NCI-H345 treated with DMSO at 0.1 percent for 48 hours (cell line): Measurements from ENCODE around the gene CD4.
"Not testable (repeated sequence)": the region's sequence is repeated elsewhere in the genome, so short reads cannot be mapped to it uniquely, and the experiment has no call there.

ENCODE experiments used
- DNase-seq: peaks from one replicate; lab custom pipeline; 2025; ENCODE audit not compliant: unreplicated experiment; lab: John Stamatoyannopoulos, UW

CD4 gene

DNA sequence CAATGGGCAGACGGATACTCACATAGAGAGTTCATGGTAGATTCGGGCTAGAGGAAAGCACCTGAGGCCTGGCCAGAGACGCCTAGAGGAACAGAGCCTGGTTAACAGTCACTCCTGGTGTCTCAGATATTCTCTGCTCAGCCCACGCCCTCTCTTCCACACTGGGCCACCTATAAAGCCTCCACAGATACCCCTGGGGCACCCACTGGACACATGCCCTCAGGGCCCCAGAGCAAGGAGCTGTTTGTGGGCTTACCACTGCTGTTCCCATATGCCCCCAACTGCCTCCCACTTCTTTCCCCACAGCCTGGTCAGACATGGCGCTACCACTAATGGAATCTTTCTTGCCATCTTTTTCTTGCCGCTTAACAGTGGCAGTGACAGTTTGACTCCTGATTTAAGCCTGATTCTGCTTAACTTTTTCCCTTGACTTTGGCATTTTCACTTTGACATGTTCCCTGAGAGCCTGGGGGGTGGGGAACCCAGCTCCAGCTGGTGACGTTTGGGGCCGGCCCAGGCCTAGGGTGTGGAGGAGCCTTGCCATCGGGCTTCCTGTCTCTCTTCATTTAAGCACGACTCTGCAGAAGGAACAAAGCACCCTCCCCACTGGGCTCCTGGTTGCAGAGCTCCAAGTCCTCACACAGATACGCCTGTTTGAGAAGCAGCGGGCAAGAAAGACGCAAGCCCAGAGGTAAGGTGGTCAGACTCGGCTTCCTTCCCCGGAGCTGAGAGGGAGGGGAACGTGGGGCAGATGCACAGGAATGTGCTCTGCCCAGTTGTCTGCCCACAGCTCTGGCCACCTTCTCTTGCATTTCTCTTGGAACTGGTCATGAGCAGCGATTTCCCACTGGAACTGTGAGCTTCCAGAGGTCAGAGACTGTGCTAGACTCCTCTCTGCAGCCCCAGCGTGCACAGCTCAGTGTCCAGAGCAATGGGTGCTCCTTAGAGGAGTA is at the start of gene CD4:
Gene CD4 (plus strand): TSS at position 557 of the 953 bp plus-strand sequence. CDS start 10,611 bp downstream, outside the sequence.
- DNase-seq = no peak

DNA sequence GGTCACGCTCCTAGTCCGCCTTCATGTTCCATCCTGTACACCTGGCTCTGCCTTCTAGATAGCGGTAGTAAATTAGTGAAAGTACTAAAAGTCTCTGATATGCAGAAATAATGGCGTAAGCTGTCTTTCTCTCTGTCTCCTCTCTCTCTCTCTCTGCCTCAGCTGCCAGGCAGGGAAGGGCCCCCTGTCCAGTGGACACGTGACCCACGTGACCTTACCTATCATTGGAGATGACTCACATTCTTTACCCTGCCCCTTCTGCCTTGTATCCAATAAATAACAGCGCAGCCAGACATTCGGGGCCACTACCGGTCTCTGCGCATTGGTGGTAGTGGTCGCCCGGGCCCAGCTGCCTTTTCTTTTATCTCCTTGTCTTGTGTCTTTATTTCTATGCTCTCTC is 47.2 kb upstream of the CD4 start:
- DNase-seq = not testable (repeated sequence)

DNA sequence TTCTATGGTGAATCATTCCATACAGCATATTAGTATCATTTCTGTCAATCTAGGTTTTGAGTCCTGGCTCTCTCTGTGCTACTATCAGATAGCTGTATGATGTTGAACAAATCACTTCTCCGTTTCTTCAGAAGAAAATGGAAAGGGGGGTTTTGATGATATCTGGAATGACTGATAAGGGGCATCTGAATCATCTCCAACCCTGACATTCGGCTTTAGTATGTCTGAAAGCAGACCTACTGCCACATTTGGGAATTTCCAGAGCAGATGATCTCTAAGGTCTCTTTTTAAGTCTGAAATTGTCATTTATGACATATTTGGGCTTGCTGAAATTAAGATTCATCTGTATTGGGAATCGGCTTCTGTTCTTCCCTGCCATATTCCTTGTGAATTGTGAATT is 46.5 kb upstream of the CD4 start:
- DNase-seq = no peak

DNA sequence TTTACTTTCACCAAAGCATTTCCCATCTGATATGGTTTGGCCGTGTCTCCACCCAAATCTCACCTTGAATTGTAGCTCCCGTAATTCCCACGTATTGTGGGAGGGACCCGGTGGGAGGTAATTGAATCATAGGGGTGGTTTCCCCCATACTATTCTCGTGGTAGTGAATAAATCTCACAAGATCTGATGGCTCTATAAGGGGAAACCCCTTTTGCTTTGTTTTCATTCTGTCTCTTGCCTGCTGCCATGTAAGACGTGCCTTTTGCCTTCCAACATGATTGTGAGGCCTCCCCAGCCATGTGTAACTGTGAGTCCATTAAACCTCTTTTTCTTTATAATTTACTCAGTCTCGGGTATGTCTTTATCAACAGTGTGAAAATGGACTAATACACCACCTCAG is 46.0 kb upstream of the CD4 start:
- DNase-seq = not testable (repeated sequence)

DNA sequence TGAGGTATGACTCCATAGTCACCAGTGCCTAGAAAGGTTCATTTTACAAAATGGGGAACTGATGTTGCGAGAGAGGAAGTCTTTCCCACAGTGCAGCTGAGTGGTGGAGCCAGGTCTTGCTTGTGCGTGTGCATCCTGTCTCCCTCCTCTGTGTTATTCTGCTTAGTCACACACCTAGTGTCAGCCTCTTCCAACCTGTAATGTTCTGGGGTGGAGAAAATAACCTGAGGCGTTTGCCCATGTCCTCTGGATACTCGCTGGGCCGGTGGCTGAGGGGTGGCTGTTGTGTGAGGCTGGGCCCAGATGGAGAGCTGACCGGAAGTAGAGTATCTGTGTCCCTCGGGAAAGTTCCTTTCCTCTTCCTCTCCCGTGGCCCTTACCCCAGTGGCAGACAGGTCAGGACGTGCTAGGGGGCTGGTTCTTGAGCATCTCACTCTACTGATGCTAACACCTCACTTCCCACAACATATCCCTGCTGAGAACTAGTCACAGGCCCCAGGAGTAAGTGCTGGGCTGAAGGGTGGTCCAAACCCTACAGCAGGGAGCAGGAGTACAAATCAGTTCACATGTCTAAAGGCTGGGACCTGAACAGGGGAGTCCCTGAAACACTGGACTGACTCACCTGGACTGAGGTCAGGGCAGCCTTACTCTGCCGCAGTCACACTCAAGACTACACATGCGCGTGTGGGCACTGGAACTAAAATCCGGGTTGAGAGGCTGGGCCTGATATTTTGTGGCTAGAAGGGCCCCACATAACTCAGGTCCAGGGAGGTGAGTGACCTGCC is 43.4 kb upstream of the CD4 start:
- DNase-seq = no peak

DNA sequence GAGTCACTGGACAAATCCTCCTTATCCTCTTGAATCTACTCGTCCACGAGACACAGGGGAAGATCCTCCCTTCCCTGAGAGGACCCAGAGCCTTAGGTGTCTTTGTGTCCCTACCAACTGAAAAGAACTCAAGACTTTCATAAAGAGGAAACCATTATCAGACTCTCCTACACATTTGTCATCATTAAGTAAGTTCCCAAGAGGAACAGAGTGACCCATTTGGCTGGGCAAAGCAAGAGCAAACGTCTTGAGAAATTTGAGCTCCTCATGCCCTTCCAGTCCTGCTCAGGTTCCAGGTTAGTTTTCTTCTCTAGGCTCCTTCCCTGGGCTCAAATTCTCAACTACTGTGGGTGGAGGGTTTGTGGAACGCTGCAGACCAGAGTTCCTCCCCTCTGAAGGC is 42.1 kb upstream of the CD4 start:
- no peak for DNase-seq

DNA sequence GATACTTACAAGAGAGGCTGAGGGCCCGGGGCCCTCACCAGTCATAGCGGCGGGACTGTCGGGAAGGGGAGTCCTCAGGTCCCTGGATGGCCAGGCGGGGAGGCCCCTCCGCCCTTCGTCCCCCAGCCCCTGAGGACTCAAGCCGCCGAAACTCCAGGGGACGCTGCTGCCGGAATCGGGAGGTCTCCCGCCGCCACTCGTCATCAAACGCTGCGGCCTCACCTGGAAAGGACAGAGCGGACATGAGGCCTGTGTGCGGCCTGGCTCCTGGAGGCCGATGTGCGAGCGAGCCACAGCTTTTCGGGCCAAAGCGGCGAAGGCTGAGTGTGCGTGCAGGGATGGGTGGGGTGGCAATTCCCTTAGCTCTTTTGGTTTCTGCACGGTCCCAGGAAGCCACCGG is 40.6 kb upstream of the CD4 start:
- DNase-seq = no peak

DNA sequence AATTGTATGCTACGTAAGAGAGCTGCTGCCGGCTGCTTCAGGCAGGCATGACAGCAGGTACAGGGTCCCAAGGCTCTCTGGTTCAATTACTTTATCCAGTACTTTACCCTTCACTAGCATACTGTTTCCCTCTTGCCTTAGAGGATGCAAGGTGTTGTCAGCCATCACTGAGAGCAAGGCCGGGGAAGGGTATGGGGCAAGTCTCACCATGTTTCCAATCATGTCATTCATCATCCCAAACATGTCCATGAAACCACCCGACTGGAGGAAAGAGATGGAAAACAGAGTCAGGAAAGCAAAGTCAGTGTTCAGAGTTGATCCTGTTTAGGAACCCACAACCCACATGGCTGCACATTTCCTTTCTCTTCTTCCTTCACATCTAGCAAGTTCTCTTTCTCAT is 38.8 kb upstream of the CD4 start:
- no peak for DNase-seq

DNA sequence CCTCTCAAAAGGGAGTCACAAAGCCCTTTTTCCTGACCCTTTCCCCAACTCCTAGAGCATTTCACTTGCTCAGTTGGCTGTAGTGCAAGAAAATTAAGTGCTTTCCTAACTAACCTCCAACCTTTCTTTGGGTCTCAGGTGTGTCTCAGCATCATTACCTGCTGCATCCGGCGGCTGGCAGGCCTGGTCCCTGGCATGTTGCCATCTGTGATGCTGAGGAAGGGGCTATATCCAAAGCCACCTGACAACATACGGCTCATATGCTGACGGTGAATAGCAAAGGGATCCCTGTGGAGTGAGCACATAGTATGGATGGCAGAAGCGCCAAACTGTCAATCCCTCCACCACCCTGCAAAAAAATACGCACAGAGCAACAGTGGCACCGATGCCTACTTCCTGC is 37.6 kb upstream of the CD4 start:
- no peak for DNase-seq

DNA sequence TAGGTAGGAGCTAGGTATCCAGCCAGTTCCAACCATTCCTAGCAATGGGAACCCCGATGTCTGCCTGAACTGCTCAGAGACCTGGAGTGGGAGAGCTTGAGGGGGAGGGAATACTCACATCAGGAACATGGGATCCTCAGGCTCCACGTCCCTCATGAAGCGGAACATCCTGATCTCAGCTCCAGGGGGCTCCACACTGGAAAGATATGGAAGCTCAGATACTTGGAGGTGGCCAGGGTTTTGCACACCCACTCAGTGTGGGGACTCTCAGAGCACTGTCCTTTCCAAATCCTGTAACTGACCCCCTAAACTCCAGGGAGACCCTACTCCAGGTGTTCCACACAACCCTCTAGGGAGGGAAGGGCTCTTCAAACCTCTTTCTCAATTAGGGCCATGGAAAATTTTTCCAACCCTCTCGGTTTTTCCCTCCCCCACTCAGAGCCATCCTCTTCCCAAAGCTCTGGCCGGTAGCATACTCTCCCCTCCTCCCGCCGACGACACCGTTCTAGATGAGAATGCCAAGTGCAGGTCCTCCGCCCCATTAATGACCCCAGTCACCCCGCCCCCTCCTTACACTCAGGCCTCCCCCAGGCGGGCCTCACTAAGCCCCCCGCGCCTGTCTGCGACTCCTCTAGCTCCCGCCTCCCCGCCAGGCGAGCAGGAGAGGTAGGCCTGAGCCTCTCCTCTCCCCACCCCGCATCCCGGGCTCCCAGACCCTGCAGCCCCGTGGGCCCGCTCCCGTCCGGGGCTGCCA is 37.0 kb upstream of the CD4 start:
- DNase-seq = no peak

DNA sequence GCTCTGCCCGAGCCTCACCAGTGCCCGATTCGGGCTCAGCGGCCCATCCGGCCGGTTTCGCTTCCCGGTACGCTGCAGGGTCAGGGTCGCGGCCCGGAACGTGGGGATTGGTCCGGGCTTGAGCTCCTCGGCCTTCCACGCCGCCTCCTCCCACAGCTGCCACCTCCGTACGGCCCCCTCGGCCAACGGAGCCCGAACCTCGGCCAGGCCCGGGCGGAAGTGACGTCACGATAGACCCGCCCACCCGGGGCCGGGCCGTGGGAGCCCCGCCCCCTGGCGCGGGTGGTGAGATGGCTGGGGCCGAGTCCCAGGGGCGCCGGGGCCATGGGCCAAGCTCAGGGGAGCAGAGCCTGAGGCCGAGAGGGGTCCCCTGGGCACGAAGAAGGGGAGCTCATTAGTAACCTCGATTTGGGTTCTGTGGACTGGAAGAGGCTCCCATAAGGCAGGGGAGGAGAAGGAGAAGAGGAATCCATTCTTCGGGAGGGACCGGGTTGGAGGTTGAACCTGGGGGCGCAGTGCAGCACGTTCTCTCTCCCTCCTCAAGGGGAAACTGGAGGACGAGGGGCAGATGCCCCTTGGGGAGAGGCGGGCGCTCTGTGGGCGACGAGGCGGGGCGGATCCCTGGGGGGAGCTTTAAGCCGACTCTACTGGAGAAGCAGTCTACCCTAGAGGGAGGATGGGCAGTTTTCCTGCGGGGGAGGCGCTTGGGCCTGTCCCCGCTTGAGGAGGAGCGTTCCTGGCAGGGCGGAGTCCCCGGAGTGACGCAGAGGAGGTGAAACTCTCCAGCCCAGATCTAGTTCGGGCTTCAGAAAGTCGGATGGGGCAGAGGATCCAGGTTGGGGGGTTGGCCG is 36.2 kb upstream of the CD4 start, which contains the start of gene MLF2:
Gene MLF2 (minus strand): TSS at position 221 of the 851 bp plus-strand sequence. CDS start 807 bp downstream, outside the sequence.
- peak; percentile 95 for DNase-seq

DNA sequence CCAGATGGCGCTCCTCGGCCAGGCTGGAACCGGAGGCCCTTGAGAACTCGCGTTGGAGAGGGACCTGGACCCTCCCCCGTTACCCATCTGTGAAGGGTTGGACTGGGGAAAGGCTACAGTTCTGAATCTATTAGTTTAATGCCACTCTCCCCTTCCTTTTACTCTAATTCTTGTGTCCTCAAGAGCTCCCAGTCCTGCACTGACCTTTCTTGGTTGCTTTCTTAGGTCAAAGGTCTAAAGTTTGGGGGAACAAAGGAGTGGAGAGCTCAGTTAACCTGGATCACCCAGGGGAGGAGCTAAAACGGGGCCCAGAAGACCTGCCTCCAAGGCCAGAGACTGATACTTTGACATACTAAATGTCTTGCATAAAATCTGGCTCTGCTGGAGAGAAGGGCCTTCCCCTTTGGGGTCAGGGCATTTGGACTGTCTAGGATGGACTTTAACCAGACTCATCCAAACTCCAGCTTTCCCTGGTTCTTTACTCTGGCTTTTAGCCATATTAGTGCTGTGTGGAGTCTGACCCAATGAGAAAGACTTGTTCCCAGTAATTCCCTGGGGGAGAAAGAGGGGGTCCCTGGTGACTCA is 35.5 kb upstream of the CD4 start:
- DNase-seq = no peak

DNA sequence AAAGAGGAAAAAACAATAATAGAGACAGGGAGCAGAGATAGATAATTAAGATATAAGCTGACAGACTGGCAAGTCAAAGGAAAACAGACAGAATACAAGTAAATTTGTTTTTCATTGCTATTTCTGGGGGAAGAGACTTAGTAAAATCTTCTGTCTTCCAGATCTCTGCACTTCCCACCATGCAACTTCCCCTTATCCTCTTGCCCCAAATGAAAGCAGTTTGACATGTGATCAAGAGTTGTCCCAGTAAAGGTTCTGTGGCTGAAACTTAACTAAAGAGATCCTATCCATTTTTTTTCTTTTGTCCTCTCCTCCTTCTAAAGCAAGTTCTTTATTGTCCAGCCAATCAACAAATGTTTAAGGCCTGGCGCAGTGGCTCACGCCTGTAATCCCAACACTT is 34.9 kb upstream of the CD4 start:
- no peak for DNase-seq

DNA sequence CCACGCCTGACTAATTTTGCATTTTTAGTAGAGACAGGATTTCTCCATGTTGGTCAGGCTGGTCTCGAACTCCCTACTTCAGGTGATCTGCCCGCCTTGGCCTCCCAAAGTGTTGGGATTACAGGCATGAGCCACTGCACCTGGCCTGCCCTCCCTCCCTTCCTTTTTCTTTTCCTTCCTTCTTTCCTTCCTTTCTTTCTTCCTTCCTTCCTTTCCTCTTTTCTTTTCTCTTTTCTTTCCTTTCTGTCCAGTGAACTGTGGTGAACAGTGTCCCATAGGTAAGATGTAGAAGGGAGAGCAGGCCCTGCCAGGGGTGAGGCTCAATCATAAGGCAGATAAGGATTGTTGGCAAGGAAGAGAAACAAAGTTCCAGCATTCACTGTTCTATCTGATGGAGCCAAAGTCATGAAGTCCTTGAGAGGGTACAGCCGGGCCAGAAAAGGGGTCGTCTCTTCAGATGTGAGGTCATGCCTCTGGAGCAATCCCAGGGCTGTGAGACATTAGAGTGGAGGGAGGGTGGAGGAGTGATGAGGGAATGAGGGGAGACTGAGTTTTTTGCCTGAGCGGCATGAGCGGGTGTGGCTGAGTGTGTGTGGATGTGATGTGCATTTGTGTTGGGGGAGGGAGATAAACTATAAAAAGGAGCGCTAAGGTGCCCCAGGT is 32.2 kb upstream of the CD4 start:
- DNase-seq = no peak

DNA sequence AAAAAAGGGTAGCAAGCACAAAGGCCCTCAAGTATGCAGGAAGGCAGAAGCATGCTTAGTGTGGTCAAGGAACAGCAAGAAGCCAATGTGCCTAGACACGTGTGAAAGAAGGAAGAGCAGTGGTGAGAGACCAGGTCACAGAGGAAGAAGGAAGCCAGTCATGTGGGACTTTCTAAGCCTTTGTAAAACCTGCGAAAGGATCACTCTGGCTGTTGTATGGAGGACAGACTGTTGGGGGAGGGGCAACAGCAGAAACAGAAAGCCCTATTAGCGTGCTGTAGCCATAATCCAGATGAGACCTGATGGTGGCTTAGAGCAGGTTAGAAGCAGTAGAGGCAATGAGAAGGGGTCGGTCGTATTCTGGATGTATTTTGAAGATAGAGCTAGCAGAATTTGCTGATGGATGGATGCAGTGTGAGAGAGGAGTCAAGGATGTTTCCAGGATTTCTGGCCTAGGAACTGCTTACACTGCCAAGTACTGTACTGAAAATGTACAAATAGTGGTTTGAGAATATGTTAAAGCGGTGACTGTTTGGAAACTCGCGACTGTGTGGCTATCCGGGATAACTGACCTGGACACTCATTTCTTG is 30.7 kb upstream of the CD4 start:
- DNase-seq = no peak

DNA sequence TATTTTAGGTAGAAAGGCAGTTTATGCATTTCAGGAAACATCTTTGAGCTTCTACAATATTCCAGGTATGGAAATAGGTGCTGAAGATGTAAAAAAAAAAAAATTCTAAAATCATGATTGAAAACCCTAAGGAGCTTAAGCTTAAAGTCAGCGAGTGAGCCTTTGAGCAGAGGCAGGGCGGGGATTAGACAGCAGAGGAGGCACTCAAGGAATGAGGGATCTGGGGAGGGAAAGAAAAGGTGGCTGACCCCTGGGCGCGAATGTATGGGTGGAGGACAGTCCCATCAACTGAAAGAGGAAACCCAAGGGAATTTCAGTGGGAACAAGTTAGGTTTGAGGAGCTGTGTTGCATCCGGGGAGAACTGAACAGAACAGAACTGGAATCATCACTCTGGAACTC is 29.6 kb upstream of the CD4 start:
- no peak for DNase-seq

DNA sequence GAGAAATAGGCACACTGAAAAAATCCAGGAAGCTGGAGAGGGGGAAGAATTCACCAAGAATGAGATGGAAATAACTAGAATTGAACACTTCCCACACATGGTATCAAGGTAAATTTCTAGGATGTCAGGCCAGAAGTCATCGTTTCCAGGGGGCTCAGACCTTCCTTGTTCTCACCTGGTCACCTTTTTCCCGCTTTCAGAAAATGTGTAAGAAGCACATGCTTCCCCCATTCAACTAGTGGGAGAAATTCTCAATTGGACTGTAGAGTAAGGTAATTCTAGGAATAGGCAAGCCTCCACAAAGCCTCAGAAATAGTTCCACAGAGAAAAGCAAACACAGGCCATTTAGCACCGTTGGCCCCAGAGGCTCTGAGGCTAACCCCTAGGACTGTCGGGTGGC is 25.9 kb upstream of the CD4 start:
- no peak for DNase-seq

DNA sequence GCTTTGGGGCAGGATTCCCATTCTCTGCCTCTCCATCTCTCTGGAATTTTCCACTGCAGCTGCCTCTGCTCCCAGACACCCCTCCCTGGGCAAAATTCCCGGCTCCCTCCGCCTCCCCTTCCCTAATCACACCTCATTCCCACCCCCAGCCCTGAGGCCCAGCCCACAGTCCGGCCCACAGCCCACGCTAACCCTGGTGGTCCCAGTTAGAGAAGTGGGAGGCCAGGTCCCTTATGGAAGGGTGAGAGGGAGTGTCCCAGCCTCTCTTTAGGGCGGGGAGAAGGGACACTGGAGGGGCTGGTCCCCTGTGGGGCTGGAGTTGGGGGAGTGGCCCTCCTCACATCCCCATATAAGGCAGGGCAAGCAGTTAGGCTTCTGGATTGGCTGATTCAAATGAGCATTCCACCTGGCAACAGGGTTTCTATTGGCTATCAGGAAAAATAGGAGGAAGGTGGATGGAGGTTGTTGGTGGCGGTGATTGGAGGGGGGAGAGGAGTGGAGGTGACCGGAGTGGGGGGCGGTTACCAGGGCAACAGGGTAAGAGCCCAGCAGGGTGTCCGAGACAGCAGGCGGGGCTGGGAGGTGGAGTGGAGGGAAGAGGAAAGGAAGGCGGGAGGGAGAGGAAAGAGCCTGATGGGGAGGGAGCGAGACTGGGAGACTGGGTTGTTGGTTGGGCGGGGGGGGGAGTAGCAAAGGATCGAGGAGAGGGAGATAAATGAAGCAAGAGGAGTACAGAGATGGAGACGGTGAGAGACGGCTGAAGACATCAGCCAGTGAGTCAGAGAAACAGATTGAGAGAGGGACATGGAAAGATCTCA is 25.1 kb upstream of the CD4 start:
- peak; percentile 97 for DNase-seq
